Choroid plexus epithelial cell (primary cell): ENCODE measurements around the gene TWIST2.

Source experiments
- DNase-seq: peaks from one replicate; pipeline ENCODE4 v3.0.0-alpha.2; 2010; ENCODE audit warnings: low read depth
- H3K4me3 ChIP-seq: 2 replicates; pipeline ENCODE4 v1.5.1; 2011; ENCODE audit warnings: low read depth, mild to moderate bottlenecking, control low read depth, low read length, moderate library complexity
- CTCF ChIP-seq: conservative IDR thresholded peaks from 2 replicates; pipeline ENCODE4 v1.5.1; 2011; ENCODE audit warnings: low read depth, mild to moderate bottlenecking, control low read depth, inconsistent platforms, low read length, moderate library complexity

TWIST2 gene

GRCh38 chr2:238865015-238865719 is 17.3 kb downstream of the TWIST2 start:
- no peak for DNase-seq
- no peak overlapping the region for H3K4me3 ChIP-seq
- no peak for TF ChIP-seq CTCF

- DNase-seq, result no peak
- no peak for TF ChIP-seq CTCF
- no peak overlapping the region for H3K4me3 ChIP-seq
These were observed 18.0 kb downstream of the TWIST2 start for GRCh38 chr2:238865744-238866355.

- DNase-seq, result no peak
- TF ChIP-seq CTCF, result no peak
- H3K4me3 ChIP-seq, result no peak overlapping the region
These were observed 18.9 kb downstream of the TWIST2 start for GRCh38 chr2:238866656-238867277.

- no peak for TF ChIP-seq CTCF
- H3K4me3 ChIP-seq, result no peak overlapping the region
- no peak for DNase-seq
These were observed 20.2 kb downstream of the TWIST2 start for GRCh38 chr2:238868067-238868524.

GRCh38 chr2:238868616-238869292 is 20.9 kb downstream of the TWIST2 start:
- no peak overlapping the region for H3K4me3 ChIP-seq
- no peak for TF ChIP-seq CTCF
- DNase-seq, result no peak

- no peak overlapping the region for H3K4me3 ChIP-seq
- DNase-seq, result no peak
- no peak for TF ChIP-seq CTCF
These were observed 21.6 kb downstream of the TWIST2 start for GRCh38 chr2:238869293-238870124.
